Kidney epithelial cell (primary cell): ENCODE data around the gene NEUROG2. TPM values are rescaled to one million over a fixed set of nuclear protein-coding genes. Genes with fewer than 3 reads are reported as not detected.
A peak's percentile ranks its signal among the peaks of the same experiment; 100 is the strongest.
"Not testable (repeated sequence)": the region's sequence is repeated elsewhere in the genome, so short reads cannot be mapped to it uniquely, and the experiment has no call there.

ENCODE experiments used
- DNase-seq: peaks from one replicate; pipeline ENCODE4 v3.0.0-alpha.2; 2010; ENCODE audit warnings: low read depth
- H3K27me3 ChIP-seq: 2 replicates; pipeline ENCODE4 v1.6.0; 2011; ENCODE audit warnings: low read length; ENCODE audit not compliant: control insufficient read depth, insufficient read depth
- H3K36me3 ChIP-seq: 2 replicates; pipeline ENCODE4 v1.5.1; 2011; ENCODE audit warnings: low read length; ENCODE audit not compliant: control insufficient read depth, insufficient read depth
- H3K4me3 ChIP-seq: 2 replicates; pipeline ENCODE4 v1.5.1; 2011; ENCODE audit warnings: low read depth, mild to moderate bottlenecking, control low read depth, low read length
- CTCF ChIP-seq: IDR thresholded peaks from 2 replicates; pipeline ENCODE4 v1.5.1; 2011; ENCODE audit warnings: mild to moderate bottlenecking, moderate library complexity, low read length, control low read depth, inconsistent platforms; ENCODE audit not compliant: insufficient read depth, poor library complexity, severe bottlenecking
- total RNA-seq: library from RNA; depleted of rRNA; stranded (reverse); fragments of >200 nt; gene quantifications from 2 replicates; pipeline ENCODE4 v1.2.3, GENCODE V29; 2015

NEUROG2 gene
- total RNA-seq, 1 donor from 2014 or later = not detected

- no peaks in the 10 kb centered on the region for H3K27me3 ChIP-seq
- no peak overlapping the region for H3K4me3 ChIP-seq
- no peak for TF ChIP-seq CTCF
- H3K36me3 ChIP-seq = no peaks in the 10 kb centered on the region
- no peak for DNase-seq
These were observed 43.1 kb upstream of the NEUROG2 start for GRCh38 chr4:112559053-112559452.

GRCh38 chr4:112557676-112558411 lies 41.9 kb upstream of the NEUROG2 start:
- Histone ChIP-seq H3K27me3 (no peaks in the 10 kb centered on the region), H3K36me3 (no peaks in the 10 kb centered on the region), H3K4me3 (no peak overlapping the region)
- TF ChIP-seq CTCF = no peak
- DNase-seq = no peak

- not testable (repeated sequence) for H3K36me3 ChIP-seq, H3K27me3 ChIP-seq, H3K4me3 ChIP-seq, DNase-seq
These were observed 38.3 kb upstream of the NEUROG2 start for GRCh38 chr4:112554271-112554670.

- peak; percentile 52 for DNase-seq
- H3K4me3 ChIP-seq = no peak overlapping the region
- no peak for TF ChIP-seq CTCF
- H3K27me3 ChIP-seq = no peaks in the 10 kb centered on the region
- H3K36me3 ChIP-seq = no peaks in the 10 kb centered on the region
These were observed 36.7 kb upstream of the NEUROG2 start for GRCh38 chr4:112552668-112553067.

GRCh38 chr4:112550728-112551127 lies 34.7 kb upstream of the NEUROG2 start:
- H3K36me3 ChIP-seq = no peaks in the 10 kb centered on the region
- TF ChIP-seq CTCF = no peak
- no peak overlapping the region for H3K4me3 ChIP-seq
- no peaks in the 10 kb centered on the region for H3K27me3 ChIP-seq
- DNase-seq = peak; percentile 63

GRCh38 chr4:112546476-112546875 lies 30.5 kb upstream of the NEUROG2 start:
- TF ChIP-seq CTCF = no peak
- Histone ChIP-seq H3K4me3 (no peak overlapping the region), H3K27me3 (no peaks in the 10 kb centered on the region), H3K36me3 (no peaks in the 10 kb centered on the region)
- DNase-seq = no peak
